NB4 (cell line): ENCODE results near the gene ATP6V1C2.

Experiments used
- POLR2A ChIP-seq: IDR thresholded peaks from 2 replicates; pipeline ENCODE4 v1.6.1; 2011; ENCODE audit warnings: mild to moderate bottlenecking; ENCODE audit not compliant: insufficient read length; ENCODE audit errors: extremely low read depth
- TF ChIP-seq, protein P1 (sequence below): IDR thresholded peaks from one replicate; pipeline ENCODE4 v1.5.1; 2012; ENCODE audit warnings: low read depth, low read length

DNA sequence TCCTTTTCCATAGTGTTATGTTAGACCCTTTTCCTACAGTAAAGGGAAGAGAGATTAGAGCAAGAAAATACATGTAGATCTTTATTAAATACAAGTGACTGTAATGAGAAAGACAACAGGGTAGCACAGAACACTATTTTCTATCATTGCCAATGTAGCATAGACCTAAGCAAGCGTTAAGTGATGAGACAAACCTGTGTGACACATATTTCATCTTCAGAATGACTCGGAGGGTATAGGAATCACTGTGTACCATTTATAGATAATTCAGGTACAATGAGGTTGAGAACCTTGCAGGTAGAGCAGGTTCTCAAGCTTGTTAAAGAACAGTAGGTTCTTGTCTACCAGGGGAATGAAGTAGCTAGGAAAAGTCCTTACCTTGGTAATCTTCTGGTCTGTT is 75.3 kb downstream of the ATP6V1C2 start:
- TF ChIP-seq, protein P1, sequence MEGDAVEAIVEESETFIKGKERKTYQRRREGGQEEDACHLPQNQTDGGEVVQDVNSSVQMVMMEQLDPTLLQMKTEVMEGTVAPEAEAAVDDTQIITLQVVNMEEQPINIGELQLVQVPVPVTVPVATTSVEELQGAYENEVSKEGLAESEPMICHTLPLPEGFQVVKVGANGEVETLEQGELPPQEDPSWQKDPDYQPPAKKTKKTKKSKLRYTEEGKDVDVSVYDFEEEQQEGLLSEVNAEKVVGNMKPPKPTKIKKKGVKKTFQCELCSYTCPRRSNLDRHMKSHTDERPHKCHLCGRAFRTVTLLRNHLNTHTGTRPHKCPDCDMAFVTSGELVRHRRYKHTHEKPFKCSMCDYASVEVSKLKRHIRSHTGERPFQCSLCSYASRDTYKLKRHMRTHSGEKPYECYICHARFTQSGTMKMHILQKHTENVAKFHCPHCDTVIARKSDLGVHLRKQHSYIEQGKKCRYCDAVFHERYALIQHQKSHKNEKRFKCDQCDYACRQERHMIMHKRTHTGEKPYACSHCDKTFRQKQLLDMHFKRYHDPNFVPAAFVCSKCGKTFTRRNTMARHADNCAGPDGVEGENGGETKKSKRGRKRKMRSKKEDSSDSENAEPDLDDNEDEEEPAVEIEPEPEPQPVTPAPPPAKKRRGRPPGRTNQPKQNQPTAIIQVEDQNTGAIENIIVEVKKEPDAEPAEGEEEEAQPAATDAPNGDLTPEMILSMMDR, result no peak
- TF ChIP-seq POLR2A, result no peak
